Astrocyte (in vitro differentiated cells and primary cell): ENCODE results near the gene ACTL8. TPM values are rescaled to one million over a fixed set of nuclear protein-coding genes. Genes with fewer than 3 reads are reported as not detected.

ENCODE experiments used
- DNase-seq: peaks from one replicate; pipeline ENCODE4 v3.0.0-alpha.2; 2010; ENCODE audit warnings: low read depth
- FAIRE-seq: peaks from 2 replicates; lab custom pipeline; 2011; peaks lifted over from hg19 to GRCh38; lab: Jason Lieb, UNC
- H2AFZ ChIP-seq: 2 replicates; pipeline ENCODE4 v1.6.0; 2012; ENCODE audit warnings: low read depth, low read length, inconsistent platforms
- H3K27ac ChIP-seq: 2 replicates; pipeline ENCODE4 v1.5.1; 2011; ENCODE audit warnings: low read depth, low read length, inconsistent platforms
- H3K27me3 ChIP-seq: 2 replicates; pipeline ENCODE4 v1.6.0; 2011; ENCODE audit warnings: low read length, inconsistent platforms; ENCODE audit not compliant: insufficient read depth
- H3K36me3 ChIP-seq: 2 replicates; pipeline ENCODE4 v1.5.1; 2011; ENCODE audit warnings: low read length, inconsistent platforms; ENCODE audit not compliant: insufficient read depth
- H3K4me1 ChIP-seq: 2 replicates; pipeline ENCODE4 v1.5.1; 2011; ENCODE audit warnings: low read length, inconsistent platforms; ENCODE audit not compliant: insufficient read depth
- H3K4me2 ChIP-seq: 2 replicates; pipeline ENCODE4 v1.6.0; 2012; ENCODE audit warnings: low read length, inconsistent platforms
- H3K4me3 ChIP-seq: 2 replicates; pipeline ENCODE4 v1.5.1; 2011; ENCODE audit warnings: low read depth, mild to moderate bottlenecking, low read length, inconsistent platforms; ENCODE audit not compliant: insufficient read depth
- H3K79me2 ChIP-seq: 2 replicates; pipeline ENCODE4 v1.6.0; 2012; ENCODE audit warnings: mild to moderate bottlenecking, low read length, inconsistent platforms; ENCODE audit not compliant: insufficient read depth
- H3K9ac ChIP-seq: 2 replicates; pipeline ENCODE4 v1.6.0; 2012; ENCODE audit warnings: mild to moderate bottlenecking, low read length, inconsistent platforms
- H3K9me3 ChIP-seq: 2 replicates; pipeline ENCODE4 v1.5.1; 2012; ENCODE audit warnings: low read depth, mild to moderate bottlenecking, low read length, inconsistent platforms; ENCODE audit not compliant: insufficient read depth
- H4K20me1 ChIP-seq: 2 replicates; pipeline ENCODE4 v1.6.0; 2012; ENCODE audit warnings: low read length, inconsistent platforms; ENCODE audit not compliant: insufficient read depth
- H3K27ac Mint-ChIP-seq: one replicate; pipeline ENCODE4 v1.8.0; 2021; ENCODE audit warnings: mild to moderate bottlenecking, mixed read lengths; ENCODE audit not compliant: unreplicated experiment
- H3K27me3 Mint-ChIP-seq: one replicate; pipeline ENCODE4 v1.8.0; 2021; ENCODE audit warnings: low read depth, mixed read lengths; ENCODE audit not compliant: unreplicated experiment
- H3K36me3 Mint-ChIP-seq: one replicate; pipeline ENCODE4 v1.8.0; 2021; ENCODE audit warnings: low read depth, mixed read lengths; ENCODE audit not compliant: unreplicated experiment
- H3K4me1 Mint-ChIP-seq: one replicate; pipeline ENCODE4 v1.8.0; 2021; ENCODE audit warnings: low read depth, mixed read lengths; ENCODE audit not compliant: unreplicated experiment
- H3K4me3 Mint-ChIP-seq: one replicate; pipeline ENCODE4 v1.8.0; 2021; ENCODE audit warnings: mild to moderate bottlenecking, moderate library complexity, mixed read lengths; ENCODE audit not compliant: unreplicated experiment
- H3K9me3 Mint-ChIP-seq: one replicate; pipeline ENCODE4 v1.8.0; 2021; ENCODE audit warnings: mild to moderate bottlenecking, mixed read lengths; ENCODE audit not compliant: unreplicated experiment
- CTCF ChIP-seq: IDR thresholded peaks from 2 replicates; pipeline ENCODE4 v1.5.1; 2011; ENCODE audit warnings: low read depth, mild to moderate bottlenecking, inconsistent platforms, low read length, moderate library complexity; ENCODE audit not compliant: insufficient read depth
- EZH2 ChIP-seq: IDR thresholded peaks from 2 replicates; pipeline ENCODE4 v1.6.1; 2012; ENCODE audit warnings: mild to moderate bottlenecking, low read length, inconsistent platforms; ENCODE audit not compliant: insufficient read depth
- total RNA-seq: library from RNA; stranded (reverse); gene quantifications from 2 replicates; pipeline ENCODE4 v1.2.1, GENCODE V29; 2021

The ACTL8 gene
- total RNA-seq, 1 donor from 2014 or later, result 2.0 TPM

DNA sequence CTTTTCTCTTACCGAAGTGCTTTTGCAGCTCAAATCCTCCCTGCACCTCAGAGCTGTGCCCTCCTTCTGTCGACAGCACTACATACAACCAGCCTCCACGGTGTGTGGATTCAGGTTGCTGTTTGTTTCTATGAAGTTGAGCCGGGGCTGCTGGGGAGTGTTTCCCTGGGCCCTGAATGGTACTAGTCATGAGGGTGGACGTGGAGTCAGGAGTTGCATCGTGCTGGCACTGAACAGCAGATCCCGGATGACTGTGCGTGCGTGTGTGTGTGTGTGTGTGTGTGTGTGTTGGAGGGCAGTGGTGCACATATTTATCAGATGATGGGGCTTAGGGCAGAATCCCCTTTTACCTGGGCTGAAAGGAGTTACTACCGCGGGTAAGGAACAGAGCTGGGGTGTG is 47.0 kb downstream of the ACTL8 start:
- Histone ChIP-seq H3K36me3 (no peaks in the 10 kb centered on the region), H3K27ac (no peak overlapping the region), H3K4me3 (no peak overlapping the region), H3K27me3 (peaks cover 4% of the 10 kb centered on the region), H2AFZ (no peak overlapping the region), H3K9ac (no peak overlapping the region), H3K4me2 (no peak overlapping the region), H4K20me1 (no peaks in the 10 kb centered on the region), H3K4me1 (peaks cover 2% of the 10 kb centered on the region), H3K79me2 (no peaks in the 10 kb centered on the region), H3K9me3 (no peaks in the 10 kb centered on the region)
- Mint-ChIP-seq H3K4me3 (no peak overlapping the region), H3K27me3 (peaks cover 28% of the 10 kb centered on the region), H3K27ac (peak overlapping the region; percentile 48), H3K4me1 (peaks cover 2% of the 10 kb centered on the region), H3K9me3 (no peaks in the 10 kb centered on the region), H3K36me3 (no peaks in the 10 kb centered on the region)
- DNase-seq (peak; percentile 28), FAIRE-seq (no peak)
- TF ChIP-seq CTCF (no peak), EZH2 (no peak)

DNA sequence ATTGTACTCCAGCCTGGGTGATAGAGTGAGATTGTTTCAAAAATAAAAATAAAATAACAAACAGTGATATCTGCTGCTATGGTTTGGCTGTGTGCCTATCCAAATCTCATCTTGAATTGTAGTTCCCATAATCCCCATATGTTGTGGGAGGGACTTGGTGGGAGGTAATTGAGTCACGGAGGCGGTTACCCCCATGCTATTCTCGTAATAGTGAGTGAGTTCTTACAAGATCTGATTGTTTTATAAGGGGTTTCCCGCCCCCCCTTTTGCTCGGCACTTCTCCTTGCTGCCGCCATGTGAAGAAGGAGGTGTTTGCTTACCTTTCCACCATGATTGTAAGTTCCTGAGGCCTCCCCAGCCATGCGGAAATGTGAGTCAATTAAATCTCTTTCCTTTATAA is 47.8 kb downstream of the ACTL8 start:
- peaks cover 2% of the 10 kb centered on the region for H3K4me1 Mint-ChIP-seq
- DNase-seq, result no peak

More for the DNA sequence above, 47.8 kb downstream of the ACTL8 start:
- no peak overlapping the region for H3K4me3 ChIP-seq
- no peaks in the 10 kb centered on the region for H3K36me3 ChIP-seq
- no peak for TF ChIP-seq CTCF
- TF ChIP-seq EZH2, result no peak
- no peak for FAIRE-seq
- Mint-ChIP-seq H3K9me3 (no peaks in the 10 kb centered on the region), H3K27me3 (peaks cover 21% of the 10 kb centered on the region), H3K36me3 (no peaks in the 10 kb centered on the region), H3K27ac (no peak overlapping the region), H3K4me3 (no peak overlapping the region)
- no peak overlapping the region for H3K9ac ChIP-seq
- H2AFZ ChIP-seq, result no peak overlapping the region
- no peaks in the 10 kb centered on the region for H3K9me3 ChIP-seq
- peaks cover 4% of the 10 kb centered on the region for H3K27me3 ChIP-seq
- no peak overlapping the region for H3K4me2 ChIP-seq
- no peaks in the 10 kb centered on the region for H4K20me1 ChIP-seq
- peaks cover 2% of the 10 kb centered on the region for H3K4me1 ChIP-seq
- no peaks in the 10 kb centered on the region for H3K79me2 ChIP-seq
- no peak overlapping the region for H3K27ac ChIP-seq
